Keratinocyte (primary cell): ENCODE results near the gene PTBP1. TPM values are rescaled to one million over a fixed set of nuclear protein-coding genes. Genes with fewer than 3 reads are reported as not detected.

Experiments
- DNase-seq: peaks from one replicate; pipeline ENCODE4 v3.0.0-alpha.2; 2011; ENCODE audit warnings: low read depth, missing footprints, low spot score
- FAIRE-seq: peaks from 2 replicates; lab custom pipeline; 2011; peaks lifted over from hg19 to GRCh38; lab: Jason Lieb, UNC
- H2AFZ ChIP-seq: 2 replicates; pipeline ENCODE4 v1.6.0; 2012; ENCODE audit warnings: low read length, control low read depth, inconsistent platforms; ENCODE audit not compliant: control insufficient read depth
- H3K27ac ChIP-seq: 2 replicates; pipeline ENCODE4 v1.5.1; 2011; ENCODE audit warnings: low read length; ENCODE audit not compliant: control insufficient read depth, insufficient read depth
- H3K27me3 ChIP-seq: 3 replicates; pipeline ENCODE4 v1.6.0; 2011; ENCODE audit warnings: low read length; ENCODE audit not compliant: control insufficient read depth, insufficient read depth; ENCODE audit errors: extremely low read depth
- H3K36me3 ChIP-seq, 2 experiments: 2 replicates in 1 of 2; 3 replicates in 1 of 2; pipeline ENCODE4 v1.5.1; 2011; ENCODE audit warnings: low read length in 2 of 2, mild to moderate bottlenecking in 1 of 2; ENCODE audit not compliant: control insufficient read depth in 2 of 2, insufficient read depth in 2 of 2; ENCODE audit errors: extremely low read depth in 1 of 2
- H3K4me1 ChIP-seq: 3 replicates; pipeline ENCODE4 v1.5.1; 2011; ENCODE audit warnings: low read length; ENCODE audit not compliant: control insufficient read depth, insufficient read depth; ENCODE audit errors: extremely low read depth
- H3K4me2 ChIP-seq: 3 replicates; pipeline ENCODE4 v1.6.0; 2011; ENCODE audit warnings: low read depth, low read length; ENCODE audit not compliant: control insufficient read depth, insufficient read depth; ENCODE audit errors: extremely low read depth
- H3K4me3 ChIP-seq, 3 experiments: fragments of 200-600 bp in 1 of 3; sonication (generic) in 1 of 3; 2 replicates in 2 of 3; 3 replicates in 1 of 3; pipeline ENCODE4 v1.5.1; 2011 to 2016; ENCODE audit warnings: low read length in 3 of 3, mild to moderate bottlenecking in 3 of 3, control low read depth in 2 of 3, inconsistent platforms in 1 of 3, low read depth in 1 of 3, mixed read lengths in 1 of 3, mixed run types in 1 of 3, moderate library complexity in 1 of 3; ENCODE audit not compliant: control insufficient read depth in 2 of 3, insufficient read depth in 2 of 3; ENCODE audit errors: extremely low read depth in 1 of 3
- H3K79me2 ChIP-seq: 2 replicates; pipeline ENCODE4 v1.6.0; 2012; ENCODE audit warnings: low read length; ENCODE audit not compliant: control insufficient read depth, insufficient read depth
- H3K9ac ChIP-seq: 3 replicates; pipeline ENCODE4 v1.6.0; 2011; ENCODE audit warnings: low read length; ENCODE audit not compliant: control insufficient read depth, insufficient read depth; ENCODE audit errors: extremely low read depth
- H3K9me1 ChIP-seq: 3 replicates; pipeline ENCODE4 v1.6.0; 2011; ENCODE audit warnings: low read length; ENCODE audit not compliant: control insufficient read depth, insufficient read depth; ENCODE audit errors: extremely low read depth
- H3K9me3 ChIP-seq: 2 replicates; pipeline ENCODE4 v1.5.1; 2012; ENCODE audit warnings: low read depth, low read length; ENCODE audit not compliant: control insufficient read depth
- H4K20me1 ChIP-seq: 3 replicates; pipeline ENCODE4 v1.6.0; 2011; ENCODE audit warnings: low read length; ENCODE audit not compliant: control insufficient read depth, insufficient read depth; ENCODE audit errors: extremely low read depth
- CTCF ChIP-seq, 3 experiments: IDR thresholded peaks in 1 of 3; conservative IDR thresholded peaks in 1 of 3; optimal IDR thresholded peaks in 1 of 3; 2 replicates in 2 of 3; 3 replicates in 1 of 3; pipeline versions ENCODE3 to v1.5.1; 2011; ENCODE audit warnings: low read length in 3 of 3, mild to moderate bottlenecking in 3 of 3, moderate library complexity in 2 of 3, control low read depth in 1 of 3, inconsistent platforms in 1 of 3; ENCODE audit not compliant: insufficient read depth in 2 of 3; ENCODE audit errors: extremely low read depth in 1 of 3
- EZH2 ChIP-seq: IDR thresholded peaks from one replicate; pipeline ENCODE4 v1.6.1; 2012; ENCODE audit warnings: inconsistent platforms, mild to moderate bottlenecking, low read length, moderate library complexity
- dilution Hi-C: fragments of 300-500 bp; cut with MboI; formaldehyde crosslinking; loops from one replicate; pipeline ENCODE4 v1.7.0; 2020; ENCODE audit warnings: low sequenced_read_pairs; ENCODE audit not compliant: extremely low pct_ligation_motif_present
- polyA plus RNA-seq, 5 experiments: library from polyadenylated mRNA; depleted of rRNA in 3 of 5; stranded (reverse) in 3 of 5; stranded (forward) in 1 of 5; unstranded in 1 of 5; fragments of >200 nt; gene quantifications; 1 replicate in 1 of 5; 2 replicates in 3 of 5; 3 replicates in 1 of 5; pipeline versions ENCODE4 v1.2.1 to v1.2.3, GENCODE V29; 2011 to 2012; ENCODE audit warnings: missing spikeins in 2 of 5, low read depth in 1 of 5, low replicate concordance in 1 of 5

The PTBP1 gene
- polyA plus RNA-seq, 1 donor (not counting 4 experiments of a cell fraction or from before 2014, with no cell fraction given), result 117 TPM

- Histone ChIP-seq H2AFZ (no peak overlapping the region), H3K36me3 (peaks cover 39 to 83% of the 10 kb centered on the region in 2 experiments), H3K27me3 (no peaks in the 10 kb centered on the region), H3K79me2 (peaks cover 82% of the 10 kb centered on the region), H3K9me1 (no peaks in the 10 kb centered on the region), H3K9ac (no peak overlapping the region), H3K27ac (no peak overlapping the region), H3K9me3 (no peaks in the 10 kb centered on the region), H3K4me1 (peaks cover 15% of the 10 kb centered on the region), H3K4me3 (no peak overlapping the region), H4K20me1 (peaks cover 73% of the 10 kb centered on the region), H3K4me2 (no peak overlapping the region)
- DNase-seq (no peak), FAIRE-seq (no peak)
- TF ChIP-seq EZH2 (no peak), CTCF (optimal IDR thresholded peaks at IDR 0.05 in 1 of 3, IDR thresholded peaks at IDR 0.05 in 1 of 3, conservative IDR thresholded peaks at IDR 0.05 in 1 of 3; ENCODE audit: extremely low read depth in 1 of 3, insufficient read depth in 2 of 3, low read length in 3 of 3) (no peak)
- dilution Hi-C loops, result no loop called here
These were observed 8.6 kb downstream of the PTBP1 start for GRCh38 chr19:805600-806550.

DNA sequence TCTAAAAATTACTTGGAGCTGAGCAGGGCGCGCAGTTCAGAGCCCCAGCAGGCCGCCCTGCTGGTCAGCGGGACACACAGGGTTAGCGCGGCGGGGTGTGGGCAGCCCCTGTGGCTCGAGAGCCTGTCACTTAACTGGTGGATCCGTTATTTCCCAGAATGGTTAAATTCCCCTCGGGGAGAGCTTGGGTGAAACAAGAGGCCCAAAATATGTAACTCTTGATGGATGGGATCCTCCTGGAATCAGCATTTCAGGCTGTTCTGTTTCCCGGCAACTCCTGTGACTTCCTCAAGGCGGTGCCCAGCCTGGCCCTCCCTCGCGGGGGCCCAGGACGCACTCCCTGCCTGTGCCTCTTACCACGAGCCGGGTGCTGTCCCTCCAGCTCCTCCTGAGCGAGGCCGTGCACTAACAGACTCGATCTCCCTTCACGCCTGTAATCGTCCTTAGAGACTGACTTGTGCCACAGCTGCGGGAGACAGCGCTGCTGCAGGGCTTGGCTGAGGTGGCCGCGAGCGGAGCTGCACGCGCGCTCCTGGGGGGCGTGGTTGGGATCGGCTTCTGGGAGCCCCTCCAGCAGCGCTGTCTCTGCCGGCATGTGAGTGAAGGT is 9.7 kb downstream of the PTBP1 start:
- no peaks in the 10 kb centered on the region for H3K27me3 ChIP-seq
- H3K4me1 ChIP-seq, result peaks cover 5% of the 10 kb centered on the region
- no peaks in the 10 kb centered on the region for H3K9me1 ChIP-seq
- no peak for FAIRE-seq
- H2AFZ ChIP-seq, result no peak overlapping the region
- peaks cover 35 to 76% of the 10 kb centered on the region in 2 experiments for H3K36me3 ChIP-seq
- no peak for TF ChIP-seq CTCF (optimal IDR thresholded peaks at IDR 0.05 in 1 of 3, IDR thresholded peaks at IDR 0.05 in 1 of 3, conservative IDR thresholded peaks at IDR 0.05 in 1 of 3; ENCODE audit: extremely low read depth in 1 of 3, insufficient read depth in 2 of 3, low read length in 3 of 3)
- no peak for TF ChIP-seq EZH2
- H3K4me2 ChIP-seq, result no peak overlapping the region
- no peak overlapping the region for H3K27ac ChIP-seq
- no peak for DNase-seq
- H4K20me1 ChIP-seq, result peaks cover 70% of the 10 kb centered on the region
- no peak overlapping the region for H3K4me3 ChIP-seq
- no peaks in the 10 kb centered on the region for H3K9me3 ChIP-seq
- peaks cover 72% of the 10 kb centered on the region for H3K79me2 ChIP-seq
- dilution Hi-C loops, result no loop called here
- no peak overlapping the region for H3K9ac ChIP-seq
